Stomach smooth muscle (tissue), 2 donors: ENCODE measurements around the gene FBH1.

Experiments
- H3K27ac ChIP-seq: one replicate; pipeline ENCODE4 v1.7.0; 2013; ENCODE audit warnings: mild to moderate bottlenecking, low read length, inconsistent platforms
- H3K27me3 ChIP-seq, 2 donors: one replicate each; pipeline ENCODE4 v1.7.0; 2013; ENCODE audit warnings: low read length in 2 of 2; ENCODE audit not compliant: insufficient read depth in 2 of 2, control insufficient read depth in 1 of 2
- H3K36me3 ChIP-seq, 2 donors: one replicate each; pipeline ENCODE4 v1.7.0; 2013; ENCODE audit warnings: low read length in 2 of 2; ENCODE audit not compliant: control insufficient read depth in 2 of 2, insufficient read depth in 2 of 2
- H3K4me1 ChIP-seq: one replicate; pipeline ENCODE4 v1.7.0; 2013; ENCODE audit warnings: low read length; ENCODE audit not compliant: control insufficient read depth, insufficient read depth
- H3K4me3 ChIP-seq, 2 donors: one replicate each; pipeline ENCODE4 v1.7.0; 2013; ENCODE audit warnings: low read length in 2 of 2
- H3K9ac ChIP-seq, 2 donors: one replicate each; pipeline ENCODE4 v1.7.0; 2013; ENCODE audit warnings: low read length in 2 of 2, mild to moderate bottlenecking in 1 of 2
- H3K9me3 ChIP-seq, 2 donors: one replicate each; pipeline ENCODE4 v1.7.0; 2013; ENCODE audit warnings: low read length in 2 of 2; ENCODE audit not compliant: control insufficient read depth in 2 of 2
- donor health status: healthy.
- donor health status: Pancreatic carcinoma.

The FBH1 gene

DNA sequence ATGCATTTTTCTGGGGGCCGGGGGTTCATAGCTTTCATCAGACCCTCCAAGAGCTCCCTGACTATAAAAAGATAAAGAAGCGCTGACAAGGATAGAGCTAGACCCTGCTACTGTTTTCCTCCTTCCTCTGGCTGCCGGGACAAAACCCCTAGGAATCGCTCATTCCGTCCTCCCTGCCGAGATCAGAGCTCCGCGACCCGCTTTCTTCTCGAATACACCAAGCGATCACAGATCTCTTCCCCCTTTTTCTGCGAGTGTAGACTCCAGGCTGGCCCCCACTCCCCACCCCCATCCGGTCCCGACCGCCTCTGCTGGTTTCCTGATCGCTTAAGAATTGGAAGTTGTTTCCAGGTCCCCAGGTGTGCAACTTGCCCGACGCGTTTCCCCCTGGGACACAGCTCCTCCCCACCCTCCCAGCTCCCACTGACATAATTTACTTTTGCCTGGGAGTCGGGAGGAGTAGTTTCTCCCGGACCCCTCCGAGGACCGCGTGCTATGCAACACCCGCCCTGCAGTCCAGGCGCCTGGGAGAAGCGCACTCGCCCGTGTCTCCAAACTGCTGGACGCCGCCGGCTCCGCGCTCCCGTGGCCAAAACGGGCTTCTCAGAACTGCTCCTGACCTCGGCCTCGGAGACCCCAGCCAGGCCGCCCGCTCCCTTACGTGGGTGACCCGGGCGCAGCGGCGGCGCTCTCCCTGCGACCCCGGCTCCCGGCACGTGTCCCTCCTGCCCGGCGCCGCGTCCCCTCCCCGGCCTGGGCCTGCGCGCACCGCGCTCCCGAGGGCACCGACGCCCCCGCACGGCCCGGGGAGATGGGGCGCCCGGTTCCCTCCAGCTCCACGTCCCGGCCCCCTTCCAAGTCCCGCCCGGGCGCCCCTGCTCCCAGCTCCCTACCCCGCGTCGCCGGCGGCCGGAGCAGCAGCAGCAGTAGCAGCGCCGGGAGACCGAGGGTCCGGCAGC lies 86.7 kb downstream of the FBH1 start:
- Histone ChIP-seq H3K27ac (peak overlapping the region; percentile 66), H3K9ac (peak overlapping the region in 1 of 2 donors; percentile 65), H3K36me3 (no peaks in the 10 kb centered on the region), H3K9me3 (no peaks in the 10 kb centered on the region), H3K4me3 (peak overlapping the region; percentile 91 to 94), H3K4me1 (peaks cover 7% of the 10 kb centered on the region), H3K27me3 (no peaks in the 10 kb centered on the region)

- Histone ChIP-seq H3K27me3 (no peaks in the 10 kb centered on the region), H3K4me1 (peaks cover 7% of the 10 kb centered on the region), H3K36me3 (no peaks in the 10 kb centered on the region), H3K4me3 (peak within 1 kb of the TSS; percentile 91 to 94), H3K9me3 (no peaks in the 10 kb centered on the region), H3K27ac (peak within 1 kb of the TSS; percentile 66), H3K9ac (peak within 1 kb of the TSS; percentile 65 to 66)
Observed at GRCh38 chr10:5977471-5978229, 87.6 kb downstream of the FBH1 start, which contains the start of gene IL15RA. Gene IL15RA, minus strand, starts transcription at chr10:5977543. Its CDS starts 51 bp downstream, at chr10:5977492.

DNA sequence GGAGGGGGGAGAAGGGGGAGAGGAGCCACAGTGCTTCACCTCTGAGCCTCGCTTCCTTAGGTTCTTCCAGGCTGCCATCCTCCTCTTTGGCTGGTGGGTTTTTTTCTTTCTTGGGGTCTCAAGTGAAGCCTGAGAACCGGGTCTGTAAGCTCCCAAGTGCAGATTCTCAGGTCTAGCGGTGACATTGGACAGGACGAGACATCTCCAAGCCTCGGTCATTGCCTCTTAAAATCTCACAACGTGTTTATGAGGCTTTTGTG lies 88.1 kb downstream of the FBH1 start:
- H3K4me3 ChIP-seq: peak overlapping the region; percentile 91 to 94
- peaks cover 7% of the 10 kb centered on the region for H3K4me1 ChIP-seq
- H3K27me3 ChIP-seq: no peaks in the 10 kb centered on the region
- no peaks in the 10 kb centered on the region for H3K36me3 ChIP-seq
- peak overlapping the region; percentile 66 for H3K27ac ChIP-seq
- H3K9ac ChIP-seq: peak overlapping the region; percentile 55 to 65
- H3K9me3 ChIP-seq: no peaks in the 10 kb centered on the region

- Histone ChIP-seq H3K27ac (no peak overlapping the region), H3K9ac (no peak overlapping the region)
Observed at GRCh38 chr10:5981529-5981928, 91.5 kb downstream of the FBH1 start.

GRCh38 chr10:5983774-5984173 lies 93.7 kb downstream of the FBH1 start:
- no peaks in the 10 kb centered on the region for H3K9me3 ChIP-seq
- no peak overlapping the region for H3K27ac ChIP-seq
- no peak overlapping the region for H3K9ac ChIP-seq
- peaks cover 3% of the 10 kb centered on the region for H3K4me1 ChIP-seq
- no peak overlapping the region for H3K4me3 ChIP-seq
- no peaks in the 10 kb centered on the region for H3K36me3 ChIP-seq
- peaks cover 0 to 5% of the 10 kb centered on the region in 2 donors for H3K27me3 ChIP-seq

More at GRCh38 chr10:5981529-5981928, 91.5 kb downstream of the FBH1 start:
- no peaks in the 10 kb centered on the region for H3K9me3 ChIP-seq
- H3K27me3 ChIP-seq: peaks cover 0 to 5% of the 10 kb centered on the region in 2 donors
- H3K36me3 ChIP-seq: no peaks in the 10 kb centered on the region
- H3K4me1 ChIP-seq: peaks cover 7% of the 10 kb centered on the region
- H3K4me3 ChIP-seq: no peak overlapping the region

GRCh38 chr10:5985029-5985428 lies 95.0 kb downstream of the FBH1 start:
- Histone ChIP-seq H3K36me3 (no peaks in the 10 kb centered on the region), H3K4me3 (no peak overlapping the region), H3K27me3 (peaks cover 0 to 5% of the 10 kb centered on the region in 2 donors), H3K4me1 (peaks cover 3% of the 10 kb centered on the region), H3K27ac (no peak overlapping the region), H3K9me3 (no peaks in the 10 kb centered on the region), H3K9ac (no peak overlapping the region)
